ENCODE measurements around the gene CPSF4L.

GRCh38 chr17:73205459-73205961 lies 56.2 kb downstream of the CPSF4L start:
- no peak for TF ChIP-seq POLR2A (IDR thresholded peaks at IDR 0.05; ENCODE audit: low read length)
- TF ChIP-seq GATA1 (IDR thresholded peaks at IDR 0.05; ENCODE audit: low read depth, low read length): no peak
